Activated CD4-positive, CD25-positive, alpha-beta regulatory T cell treated with anti-CD3 and anti-CD28 coated beads, Interleukin-2, amount 50 U/mL, for 16 hours (primary cell): ENCODE measurements around the gene DBNDD2.

ENCODE experiments used
- DNase-seq: peaks from one replicate; pipeline ENCODE4 v3.0.0-alpha.2; 2020; ENCODE audit warnings: low read depth, low spot score

The DBNDD2 gene, protein sequence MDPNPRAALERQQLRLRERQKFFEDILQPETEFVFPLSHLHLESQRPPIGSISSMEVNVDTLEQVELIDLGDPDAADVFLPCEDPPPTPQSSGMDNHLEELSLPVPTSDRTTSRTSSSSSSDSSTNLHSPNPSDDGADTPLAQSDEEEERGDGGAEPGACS

DNA sequence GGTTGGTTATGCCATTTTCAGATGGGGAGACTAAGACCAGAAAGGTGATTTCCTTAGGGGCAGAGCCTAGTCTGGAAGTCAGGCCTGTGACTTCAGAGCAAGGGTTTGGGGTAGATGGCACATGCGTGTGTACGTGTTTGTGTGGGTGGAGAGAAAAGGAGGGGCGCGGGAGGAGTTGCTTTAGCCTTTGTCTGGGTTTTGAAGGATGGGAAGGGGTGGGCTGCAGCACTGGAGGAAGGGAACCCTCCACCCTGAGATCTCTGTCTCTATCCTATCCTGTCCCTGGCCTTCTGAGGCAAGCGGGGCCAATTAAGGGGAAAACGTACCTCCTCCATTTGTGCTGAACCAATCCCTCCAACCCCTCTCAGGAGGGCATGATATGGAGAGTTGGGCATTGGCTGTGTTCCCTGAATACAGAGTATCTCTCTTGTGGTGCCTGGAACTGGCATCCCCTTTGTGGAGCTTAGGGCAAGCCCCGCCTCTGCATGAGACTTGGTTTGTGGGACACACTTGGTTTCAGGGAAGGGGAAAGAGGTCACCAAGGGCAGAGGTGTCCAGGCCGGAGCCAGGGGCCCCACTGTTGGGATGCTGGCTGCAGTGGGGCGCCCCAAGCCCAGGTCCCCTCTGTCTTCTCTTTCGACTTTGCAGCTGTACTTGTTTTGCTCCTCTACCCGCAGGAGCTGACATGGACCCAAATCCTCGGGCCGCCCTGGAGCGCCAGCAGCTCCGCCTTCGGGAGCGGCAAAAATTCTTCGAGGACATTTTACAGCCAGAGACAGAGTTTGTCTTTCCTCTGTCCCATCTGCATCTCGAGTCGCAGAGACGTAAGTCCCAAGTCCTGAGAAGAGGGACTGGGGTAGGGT is at the start of gene DBNDD2:
Gene DBNDD2 (plus strand): TSS at position 507 of the 863 bp plus-strand sequence. CDS start 179 bp downstream, at position 686.
- DNase-seq: no peak

DNA sequence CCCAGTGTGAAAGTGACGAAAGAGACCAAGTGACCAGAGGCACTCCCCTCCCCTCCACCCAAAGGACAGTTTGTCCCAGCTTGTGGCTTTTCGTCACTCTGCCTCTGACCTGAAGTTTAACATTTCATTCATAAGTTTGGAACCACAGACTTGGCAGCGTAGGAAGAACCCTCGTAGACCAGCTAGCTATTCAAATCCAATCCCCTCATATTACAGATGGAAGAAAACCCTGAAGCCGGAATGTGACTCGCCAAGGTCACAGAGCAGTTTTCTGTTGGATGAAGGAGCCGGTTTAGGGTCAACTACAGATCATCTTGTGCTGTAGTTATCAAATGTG is 49.1 kb upstream of the DBNDD2 start:
- no peak for DNase-seq

DNA sequence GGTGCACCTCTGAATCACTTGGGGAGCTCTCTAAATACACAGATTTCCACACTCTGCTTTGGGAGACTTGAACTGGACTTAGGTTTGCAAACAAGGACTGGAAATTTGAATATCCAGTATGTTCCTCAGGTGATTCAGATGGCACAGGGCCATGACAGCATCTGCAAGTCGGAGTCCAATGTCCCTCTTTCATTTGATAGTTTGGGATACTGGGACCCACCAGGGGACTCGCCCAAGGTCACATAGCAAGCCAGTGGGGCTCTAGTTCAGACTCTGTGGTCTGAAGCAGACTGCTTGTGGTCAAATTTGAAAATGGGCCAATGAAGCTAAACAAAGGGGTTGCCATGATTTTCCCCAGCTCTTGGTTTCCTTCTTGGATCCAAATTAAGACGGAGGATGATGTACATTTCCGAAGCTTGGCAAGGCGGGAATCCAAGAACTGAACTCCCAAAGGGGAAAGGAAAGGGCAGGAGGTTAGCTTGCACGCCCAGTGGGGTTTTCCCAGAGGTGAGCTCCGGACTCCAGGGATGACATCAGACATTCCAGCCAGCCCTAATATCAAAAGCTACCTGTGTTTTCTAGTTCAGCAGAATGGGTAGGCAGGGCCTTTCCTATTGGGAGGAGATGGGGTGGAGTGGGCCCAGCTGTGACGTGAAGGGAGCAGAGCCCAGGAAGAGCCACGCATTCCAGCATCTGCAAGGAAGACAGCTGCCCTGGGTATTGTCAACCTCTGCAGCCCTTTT is 48.5 kb upstream of the DBNDD2 start:
- no peak for DNase-seq

DNA sequence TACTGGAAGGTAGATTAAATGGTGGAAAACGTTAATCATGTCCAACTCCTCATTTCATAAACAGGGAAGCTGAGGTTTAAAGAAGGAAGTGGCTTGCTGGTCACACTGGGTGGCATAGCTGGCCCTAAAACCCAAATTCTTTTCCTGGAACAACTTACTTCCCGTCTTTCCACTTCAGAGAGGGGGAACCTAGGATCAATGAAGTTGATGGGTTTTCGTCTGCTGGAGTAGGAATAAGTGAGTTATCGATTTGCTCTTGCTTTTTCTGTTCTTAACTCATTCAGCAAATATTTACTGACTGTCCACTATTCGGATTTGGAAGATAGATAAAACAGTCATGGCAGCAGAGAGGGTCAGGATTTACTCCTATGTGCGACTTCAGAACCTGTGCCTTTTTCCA is 46.3 kb upstream of the DBNDD2 start:
- DNase-seq: no peak

DNA sequence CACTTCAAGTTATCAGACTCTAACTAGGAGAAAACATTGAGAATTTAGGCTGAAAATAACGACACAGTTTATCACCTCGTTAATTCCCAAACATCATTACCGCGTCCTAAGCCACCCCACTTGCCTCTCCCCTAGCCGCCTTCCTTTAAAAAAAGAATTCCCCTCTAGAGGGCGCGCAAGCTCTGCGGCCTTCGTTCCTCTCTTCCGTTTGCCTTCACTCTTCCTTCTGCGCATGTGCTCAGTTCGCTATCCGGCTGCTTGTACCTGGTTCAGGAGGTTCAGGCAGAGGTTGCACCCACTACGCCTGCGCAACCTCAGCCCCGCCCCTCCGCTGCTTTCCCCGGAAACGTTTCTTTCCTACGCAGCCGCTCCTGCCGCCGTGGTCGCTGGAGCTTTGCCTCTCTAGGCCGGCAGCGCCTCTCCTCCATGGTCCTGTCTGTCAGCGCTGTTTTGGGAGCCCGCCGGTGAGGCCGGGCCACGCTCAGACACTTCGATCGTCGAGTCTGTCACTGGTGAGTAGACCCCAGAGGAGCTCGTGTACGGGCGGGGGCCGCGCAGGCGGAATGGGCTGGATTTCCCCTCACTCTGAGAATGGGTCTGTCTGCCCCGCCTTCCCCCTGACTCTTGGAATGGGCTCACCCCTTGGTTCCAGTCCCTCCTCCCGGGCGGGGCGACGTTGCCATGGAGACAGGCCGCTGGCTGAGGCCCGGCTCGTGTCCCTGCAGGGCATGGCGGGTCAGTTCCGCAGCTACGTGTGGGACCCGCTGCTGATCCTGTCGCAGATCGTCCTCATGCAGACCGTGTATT is 45.1 kb upstream of the DBNDD2 start, which contains the start of gene SYS1:
Gene SYS1 (plus strand): TSS at position 353 of the 807 bp plus-strand sequence. CDS start 376 bp downstream, at position 729.
- peak; percentile 98 for DNase-seq

DNA sequence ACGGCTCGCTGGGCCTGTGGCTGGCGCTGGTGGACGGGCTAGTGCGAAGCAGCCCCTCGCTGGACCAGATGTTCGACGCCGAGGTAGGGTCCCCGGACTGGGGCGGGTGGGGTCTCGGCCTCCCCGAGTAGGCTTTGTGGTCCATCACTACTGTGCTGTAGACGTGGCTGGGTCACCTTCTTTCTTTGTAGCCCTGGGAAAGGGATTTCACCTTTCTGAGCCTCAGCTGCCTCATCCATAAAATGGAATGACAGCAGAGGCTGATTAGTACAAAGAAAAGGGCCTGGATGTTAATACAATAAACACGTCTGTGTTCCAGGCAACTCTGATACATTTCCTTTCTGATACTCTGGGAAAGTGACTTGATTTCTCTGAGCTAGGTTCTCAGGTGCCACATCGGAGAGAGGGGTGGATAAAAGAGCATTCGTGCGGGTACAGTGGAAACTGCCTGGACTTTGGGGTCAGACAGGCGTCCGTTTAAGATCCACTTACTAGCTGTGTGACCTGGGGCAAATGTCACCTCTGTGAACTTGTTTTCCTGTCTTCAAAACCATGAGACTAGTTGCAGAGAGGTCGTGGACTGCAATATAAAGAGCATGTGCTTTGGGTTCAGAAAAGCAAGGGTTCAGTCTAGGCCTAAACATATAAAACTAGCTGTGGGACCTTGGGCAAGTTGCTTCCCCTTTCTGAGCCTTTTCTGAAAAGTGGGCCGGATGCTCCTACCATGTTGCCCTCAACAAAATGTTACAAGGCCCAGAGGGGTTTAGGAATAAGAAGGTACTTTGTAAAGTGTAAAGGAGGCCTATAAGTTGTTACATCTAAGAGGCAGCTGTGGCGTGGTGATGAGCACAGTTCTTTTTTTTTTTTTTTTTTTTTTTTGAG is 44.2 kb upstream of the DBNDD2 start:
- DNase-seq: no peak

DNA sequence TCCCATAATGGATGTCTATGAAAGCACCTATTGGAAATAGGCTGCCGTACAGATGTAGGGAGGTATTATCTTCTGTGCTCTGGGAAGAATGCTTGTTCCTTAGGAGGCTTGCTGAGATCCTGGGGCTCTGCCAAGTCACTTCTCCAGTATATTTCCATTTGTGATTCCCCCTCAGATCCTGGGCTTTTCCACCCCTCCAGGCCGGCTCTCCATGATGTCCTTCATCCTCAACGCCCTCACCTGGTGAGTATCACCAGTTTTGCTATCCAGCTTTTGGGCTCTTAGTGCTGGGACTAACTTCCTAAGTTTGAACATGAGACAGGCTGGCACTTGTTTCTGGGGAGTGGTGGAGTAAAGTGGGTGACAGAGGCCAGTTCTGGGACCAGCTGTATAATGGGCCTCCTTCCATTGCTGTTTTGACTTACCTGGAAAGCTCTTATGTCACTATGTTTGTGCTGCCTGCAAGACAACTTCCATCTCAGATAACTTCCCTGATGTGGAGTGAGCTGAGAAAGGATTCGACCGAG is 42.6 kb upstream of the DBNDD2 start:
- DNase-seq: no peak

DNA sequence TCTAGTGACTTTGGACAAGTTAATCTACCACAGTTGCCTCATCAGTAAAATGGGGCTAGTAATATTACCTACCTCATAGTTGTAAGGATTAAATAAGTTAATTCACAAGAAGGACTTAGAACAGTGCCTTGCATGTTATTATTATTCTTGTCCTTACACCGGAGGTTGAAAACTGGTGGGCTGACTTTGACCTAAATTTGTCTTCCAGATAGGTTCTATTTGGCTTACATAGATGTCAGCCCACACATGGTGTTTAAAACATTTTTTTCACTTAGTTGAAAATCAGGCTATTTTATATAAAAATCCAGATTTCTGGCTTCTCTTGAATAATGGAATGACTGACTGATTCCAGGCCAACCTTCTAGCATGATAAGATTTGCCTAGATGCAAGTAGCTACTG is 41.9 kb upstream of the DBNDD2 start:
- DNase-seq: no peak

DNA sequence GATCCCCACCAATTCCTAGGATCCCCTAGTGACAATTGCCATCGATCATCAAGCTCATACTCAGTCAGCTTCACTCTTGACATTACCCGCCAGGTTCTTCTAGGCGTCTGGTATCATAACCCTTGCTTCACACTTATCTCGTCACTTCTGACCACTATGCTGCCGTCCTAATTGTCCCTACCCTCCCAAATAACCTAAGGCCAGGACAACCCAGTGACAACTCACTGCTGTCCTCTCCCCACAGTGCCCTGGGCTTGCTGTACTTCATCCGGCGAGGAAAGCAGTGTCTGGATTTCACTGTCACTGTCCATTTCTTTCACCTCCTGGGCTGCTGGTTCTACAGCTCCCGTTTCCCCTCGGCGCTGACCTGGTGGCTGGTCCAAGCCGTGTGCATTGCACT is 41.5 kb upstream of the DBNDD2 start:
- no peak for DNase-seq

DNA sequence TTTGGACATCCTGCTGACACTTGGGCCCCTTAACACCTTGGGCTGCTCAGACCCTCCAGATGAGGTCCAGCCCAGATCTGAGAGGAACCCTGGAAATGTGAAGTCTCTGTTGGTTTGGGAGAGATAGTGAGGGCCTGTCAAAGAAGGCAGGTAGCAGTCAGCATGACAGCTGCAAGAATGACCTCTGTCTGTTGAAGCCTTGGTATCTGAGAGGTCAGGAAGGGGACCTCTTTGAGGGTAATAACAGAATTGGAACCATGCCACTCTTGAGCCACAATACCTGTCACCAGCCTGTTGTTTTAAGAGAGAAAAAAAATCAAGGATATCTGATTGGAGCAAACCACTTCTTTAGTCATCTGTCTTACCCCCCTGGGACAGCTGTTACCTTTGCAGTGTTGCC is 41.0 kb upstream of the DBNDD2 start:
- no peak for DNase-seq

DNA sequence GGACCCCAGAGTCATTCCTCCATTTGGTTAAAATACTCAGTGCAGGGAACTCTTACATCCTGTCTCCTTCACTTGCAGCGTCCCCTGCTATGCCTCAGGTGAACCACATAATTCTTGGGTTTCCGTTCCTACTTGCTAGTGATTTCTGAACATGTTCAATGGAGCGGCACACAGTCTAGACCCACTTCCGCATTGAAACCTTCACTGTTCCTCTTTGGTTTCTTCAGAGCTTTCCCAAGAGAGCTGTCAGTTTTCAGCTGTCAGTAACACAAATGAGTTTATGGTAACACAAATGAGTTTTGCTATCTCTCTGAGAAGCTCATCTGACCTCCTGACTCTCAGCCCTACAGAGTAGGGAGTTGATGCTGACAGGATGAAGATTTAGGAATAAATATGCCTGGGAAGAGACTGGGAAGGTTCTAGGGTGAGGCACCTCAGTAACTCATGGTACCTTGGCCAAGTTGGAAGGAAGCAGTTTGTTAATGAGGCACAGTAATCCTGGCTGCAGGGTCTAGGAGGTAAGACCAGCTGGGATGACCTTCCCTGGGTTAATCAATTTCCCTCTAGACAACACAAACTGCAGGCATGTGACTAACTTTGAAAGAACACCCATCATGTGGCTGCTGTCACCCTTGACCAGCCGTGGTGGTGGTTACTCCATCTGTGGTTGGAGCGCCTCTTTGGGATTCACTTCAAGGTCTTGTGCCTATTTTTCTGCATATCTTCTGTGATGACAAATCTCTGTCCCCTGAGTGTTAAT is 39.7 kb upstream of the DBNDD2 start:
- DNase-seq: no peak

DNA sequence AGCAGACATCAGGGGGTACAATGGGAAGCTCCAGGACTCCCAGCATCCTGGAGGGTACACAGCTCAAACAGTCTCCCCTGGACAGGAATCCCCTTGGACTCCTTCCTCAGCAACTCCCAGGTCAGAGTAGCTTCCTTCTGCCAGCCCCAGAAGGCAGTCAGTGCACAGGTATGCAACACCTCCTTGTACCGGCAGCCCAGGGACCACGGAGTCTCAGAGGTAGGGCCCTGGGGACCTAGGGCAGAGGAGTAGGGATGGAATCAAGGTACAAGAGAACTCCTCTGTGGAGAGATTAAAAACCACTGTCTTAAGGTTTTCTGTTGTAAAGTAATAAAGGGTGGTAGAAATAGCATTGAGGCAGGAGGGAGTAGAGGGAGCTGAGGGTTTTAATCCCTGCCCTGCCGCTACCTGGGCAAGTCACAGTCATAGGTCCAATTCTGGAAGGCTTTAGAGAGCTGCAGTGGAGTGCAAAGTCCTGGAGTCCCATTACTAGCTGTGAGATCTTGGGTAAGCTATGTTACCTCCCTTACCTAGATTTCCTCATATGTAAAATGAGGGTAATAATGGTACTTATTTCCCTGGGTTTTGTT is 37.4 kb upstream of the DBNDD2 start:
- DNase-seq: no peak

DNA sequence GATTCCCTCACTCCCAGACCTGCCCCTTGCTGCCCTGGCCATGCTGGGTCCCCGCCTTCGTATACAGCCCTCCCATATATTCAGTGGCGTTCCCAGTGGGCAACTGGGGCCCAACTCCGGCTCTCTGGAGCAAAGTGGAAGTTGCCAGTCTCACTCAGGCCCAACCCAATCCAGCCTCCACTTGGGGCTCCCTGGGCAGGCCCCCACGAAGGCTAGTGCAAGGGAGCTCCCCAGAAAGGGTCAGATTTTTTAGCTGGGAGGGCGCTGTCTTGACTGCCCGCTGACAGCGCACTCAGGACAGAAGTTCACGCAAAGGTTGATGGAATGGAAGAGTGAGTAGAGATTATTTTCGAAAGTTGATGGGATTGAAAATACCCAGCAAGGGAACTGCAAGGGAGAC is 35.8 kb upstream of the DBNDD2 start:
- no peak for DNase-seq

DNA sequence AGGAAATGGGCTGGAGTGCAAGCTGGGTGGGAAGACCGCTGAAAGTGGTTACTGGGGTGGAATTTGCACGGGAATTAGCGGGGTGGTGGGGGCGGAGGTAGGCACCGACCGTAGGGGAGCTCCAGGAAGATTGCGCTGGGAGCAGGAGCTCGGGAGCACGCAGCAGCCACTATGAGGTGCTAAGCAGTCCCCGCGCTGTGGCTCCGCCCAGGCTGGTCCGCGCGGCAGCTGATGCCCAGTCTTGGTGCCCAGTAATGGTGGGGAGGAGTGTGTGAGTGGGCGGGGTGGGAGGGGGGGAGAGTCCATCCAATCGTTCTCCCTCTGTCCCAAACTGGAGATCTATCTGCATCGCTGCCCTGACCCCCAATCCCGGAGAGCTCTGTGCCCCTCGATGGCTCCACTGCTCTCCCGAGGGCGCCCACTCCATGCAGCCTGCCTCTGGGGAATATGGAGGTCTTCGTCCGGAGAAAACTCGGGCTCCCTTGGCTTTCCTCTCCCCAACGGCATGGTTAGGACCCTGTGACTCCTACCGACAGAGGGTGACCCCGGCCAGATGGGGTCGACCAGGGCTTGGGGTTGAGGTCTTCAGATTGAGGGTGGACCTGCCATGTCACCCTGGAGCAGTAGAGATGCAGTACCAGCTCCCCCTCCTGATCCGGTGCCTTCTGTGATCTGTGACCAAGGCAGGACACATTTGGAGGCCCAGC is 35.3 kb upstream of the DBNDD2 start:
- no peak for DNase-seq

DNA sequence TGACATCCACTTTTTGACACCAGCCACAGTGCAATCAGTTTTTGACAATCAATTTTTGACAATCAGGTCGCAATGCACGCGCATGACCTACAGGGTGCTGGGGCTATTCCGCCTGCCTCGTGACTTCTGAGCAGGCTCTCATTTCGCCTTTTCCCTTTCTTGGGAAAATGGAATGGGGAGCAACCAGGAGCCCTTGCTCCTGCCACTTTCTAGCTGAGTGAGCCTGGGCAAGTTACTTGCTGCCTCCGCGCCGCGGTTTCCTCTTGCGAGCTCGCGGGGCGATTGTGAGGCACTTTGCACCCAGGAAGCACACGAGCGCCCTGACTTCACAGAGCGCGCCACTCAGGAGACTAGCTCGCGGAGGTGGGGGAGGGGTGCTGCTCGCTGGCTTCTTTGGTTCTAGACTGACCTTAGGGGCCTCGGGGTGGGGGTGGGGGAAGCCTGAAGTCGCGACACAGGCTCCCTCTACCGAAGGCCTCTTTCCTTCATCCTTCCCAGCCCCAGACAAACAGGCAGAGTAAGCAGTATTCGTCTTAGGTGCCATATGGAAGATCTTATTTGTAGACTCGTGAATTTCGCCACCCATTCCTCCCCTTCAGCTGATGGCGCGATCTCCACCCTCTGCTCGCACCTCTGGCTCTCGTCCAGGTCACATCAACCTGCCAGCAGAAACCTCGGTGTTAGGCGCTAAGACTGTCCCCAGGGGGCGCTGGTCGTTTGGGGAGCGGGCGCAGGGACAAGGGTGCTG is 34.6 kb upstream of the DBNDD2 start:
- peak; percentile 79 for DNase-seq

DNA sequence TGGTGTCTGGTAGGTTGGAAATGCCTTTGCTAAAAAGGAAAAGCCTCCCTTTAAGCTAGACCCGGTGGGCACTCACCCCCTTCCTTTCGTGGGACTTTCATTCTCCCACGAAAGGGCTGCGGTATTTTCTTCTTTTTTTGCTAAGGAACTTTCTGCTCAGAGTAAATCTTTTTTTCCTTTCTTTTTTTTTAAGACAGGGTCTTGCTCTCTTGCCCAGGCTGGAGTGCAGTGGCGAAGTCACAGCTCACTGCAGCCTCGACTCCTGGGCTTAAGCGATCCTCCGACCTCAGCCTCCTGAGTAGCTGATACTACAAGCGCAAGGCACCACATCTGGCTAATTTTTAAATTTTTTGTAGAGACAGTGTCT is 34.0 kb upstream of the DBNDD2 start:
- DNase-seq: no peak

DNA sequence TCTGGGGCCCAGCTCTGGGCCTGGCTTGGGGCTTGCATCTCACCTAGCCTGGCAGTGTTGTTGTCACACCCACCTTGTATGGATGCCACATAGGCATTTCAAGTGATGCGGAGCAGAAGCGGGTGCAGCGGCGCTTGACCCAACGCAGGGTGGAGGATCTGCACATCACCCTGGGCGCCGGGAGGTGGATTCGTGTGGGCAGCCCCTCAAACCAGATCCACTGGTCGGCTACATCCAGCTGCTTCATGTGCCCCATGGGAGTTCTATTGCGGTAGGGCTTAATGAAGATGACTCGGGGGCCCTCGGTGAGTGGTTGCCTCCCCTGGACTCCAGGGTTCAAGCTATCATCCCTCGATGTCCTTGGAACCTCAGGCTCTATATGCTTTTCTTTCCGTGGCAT is 33.1 kb upstream of the DBNDD2 start:
- DNase-seq: no peak

DNA sequence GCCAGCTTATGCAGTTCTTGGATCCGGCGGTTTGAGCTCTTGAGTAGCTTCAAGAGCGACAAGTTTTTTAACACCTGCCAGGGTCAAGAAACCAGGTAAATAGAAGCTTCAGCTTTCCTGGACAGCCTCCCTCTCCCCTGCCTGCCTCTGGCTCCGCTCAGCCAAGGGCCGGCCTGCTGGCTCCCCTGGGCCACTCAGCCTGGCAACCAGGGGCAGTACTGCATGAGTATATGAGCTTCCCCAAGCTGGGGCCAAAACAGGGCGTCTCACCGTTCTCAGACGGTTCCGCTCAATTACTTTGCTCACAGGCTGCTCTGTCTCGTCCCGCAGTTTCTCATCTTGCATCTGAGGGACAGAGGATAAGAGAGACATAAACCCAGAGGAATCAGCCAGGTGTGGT is 30.8 kb upstream of the DBNDD2 start:
- DNase-seq: no peak
